Measurements from ENCODE around the gene C20orf173. TPM values are rescaled to one million over a fixed set of nuclear protein-coding genes. Genes with fewer than 3 reads are reported as not detected.

Gene C20orf173
- total and polyA plus RNA-seq, 2 of the 13 experiments (the other 11 are each of a cell fraction or from before 2014, with no cell fraction given), result not detected

DNA sequence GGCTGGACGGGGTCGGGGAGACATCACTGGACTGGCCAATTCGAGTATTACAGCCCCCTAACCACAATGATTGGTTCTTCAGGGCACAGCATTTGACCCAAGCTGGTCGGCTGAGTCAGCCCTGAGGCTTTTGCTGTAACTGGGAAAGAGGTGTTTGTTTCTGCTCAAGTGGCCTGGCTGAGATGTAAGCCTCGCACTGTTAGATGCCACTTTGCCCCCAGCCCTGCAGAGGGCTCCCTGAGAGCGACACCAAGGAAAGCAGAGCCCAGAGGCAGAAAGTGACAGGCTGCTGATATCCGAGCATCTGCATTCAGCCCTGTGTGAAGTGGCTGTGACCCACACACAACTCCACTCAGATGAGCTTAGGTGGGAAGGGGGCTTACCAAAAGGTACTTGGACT, 31.8 kb upstream of the C20orf173 start (continued):
- TF ChIP-seq PHF8 (CRISPR knock-in tag; IDR thresholded peaks at IDR 0.05) (0 out of 2 replicates have a peak, but pooled peaks have one; percentile 23), TRAFD1 (CRISPR knock-in tag; IDR thresholded peaks at IDR 0.05; ENCODE audit: borderline replicate concordance) (no peak), ZNF30 (CRISPR knock-in tag; IDR thresholded peaks at IDR 0.05) (no peak), ZNF660 (CRISPR knock-in tag; IDR thresholded peaks at IDR 0.05; ENCODE audit: borderline replicate concordance, low read depth) (no peak), PATZ1 (CRISPR knock-in tag; IDR thresholded peaks at IDR 0.05) (no peak), YY1 (IDR thresholded peaks at IDR 0.05; ENCODE audit: insufficient read depth, insufficient replicate concordance, low read depth, low read length) (no peak), SNAPC4 (CRISPR knock-in tag; IDR thresholded peaks at IDR 0.05) (no peak), MATR3 (CRISPR knock-in tag; IDR thresholded peaks at IDR 0.05) (no peak), ZNF790 (CRISPR knock-in tag; IDR thresholded peaks at IDR 0.05; ENCODE audit: borderline replicate concordance) (no peak), ZNF547 (CRISPR knock-in tag; IDR thresholded peaks at IDR 0.05) (no peak), ZNF232 (CRISPR knock-in tag; IDR thresholded peaks at IDR 0.05; ENCODE audit: borderline replicate concordance) (no peak), ZNF878 (CRISPR knock-in tag; IDR thresholded peaks at IDR 0.05) (no peak), ZNF33A (CRISPR knock-in tag; IDR thresholded peaks at IDR 0.05; ENCODE audit: borderline replicate concordance) (no peak), MIER3 (CRISPR knock-in tag; IDR thresholded peaks at IDR 0.05; ENCODE audit: borderline replicate concordance) (no peak), XRCC5 (optimal IDR thresholded peaks at IDR 0.05; ENCODE audit: low read length) (peak; percentile 62)
- TF ChIP-seq, protein P1, sequence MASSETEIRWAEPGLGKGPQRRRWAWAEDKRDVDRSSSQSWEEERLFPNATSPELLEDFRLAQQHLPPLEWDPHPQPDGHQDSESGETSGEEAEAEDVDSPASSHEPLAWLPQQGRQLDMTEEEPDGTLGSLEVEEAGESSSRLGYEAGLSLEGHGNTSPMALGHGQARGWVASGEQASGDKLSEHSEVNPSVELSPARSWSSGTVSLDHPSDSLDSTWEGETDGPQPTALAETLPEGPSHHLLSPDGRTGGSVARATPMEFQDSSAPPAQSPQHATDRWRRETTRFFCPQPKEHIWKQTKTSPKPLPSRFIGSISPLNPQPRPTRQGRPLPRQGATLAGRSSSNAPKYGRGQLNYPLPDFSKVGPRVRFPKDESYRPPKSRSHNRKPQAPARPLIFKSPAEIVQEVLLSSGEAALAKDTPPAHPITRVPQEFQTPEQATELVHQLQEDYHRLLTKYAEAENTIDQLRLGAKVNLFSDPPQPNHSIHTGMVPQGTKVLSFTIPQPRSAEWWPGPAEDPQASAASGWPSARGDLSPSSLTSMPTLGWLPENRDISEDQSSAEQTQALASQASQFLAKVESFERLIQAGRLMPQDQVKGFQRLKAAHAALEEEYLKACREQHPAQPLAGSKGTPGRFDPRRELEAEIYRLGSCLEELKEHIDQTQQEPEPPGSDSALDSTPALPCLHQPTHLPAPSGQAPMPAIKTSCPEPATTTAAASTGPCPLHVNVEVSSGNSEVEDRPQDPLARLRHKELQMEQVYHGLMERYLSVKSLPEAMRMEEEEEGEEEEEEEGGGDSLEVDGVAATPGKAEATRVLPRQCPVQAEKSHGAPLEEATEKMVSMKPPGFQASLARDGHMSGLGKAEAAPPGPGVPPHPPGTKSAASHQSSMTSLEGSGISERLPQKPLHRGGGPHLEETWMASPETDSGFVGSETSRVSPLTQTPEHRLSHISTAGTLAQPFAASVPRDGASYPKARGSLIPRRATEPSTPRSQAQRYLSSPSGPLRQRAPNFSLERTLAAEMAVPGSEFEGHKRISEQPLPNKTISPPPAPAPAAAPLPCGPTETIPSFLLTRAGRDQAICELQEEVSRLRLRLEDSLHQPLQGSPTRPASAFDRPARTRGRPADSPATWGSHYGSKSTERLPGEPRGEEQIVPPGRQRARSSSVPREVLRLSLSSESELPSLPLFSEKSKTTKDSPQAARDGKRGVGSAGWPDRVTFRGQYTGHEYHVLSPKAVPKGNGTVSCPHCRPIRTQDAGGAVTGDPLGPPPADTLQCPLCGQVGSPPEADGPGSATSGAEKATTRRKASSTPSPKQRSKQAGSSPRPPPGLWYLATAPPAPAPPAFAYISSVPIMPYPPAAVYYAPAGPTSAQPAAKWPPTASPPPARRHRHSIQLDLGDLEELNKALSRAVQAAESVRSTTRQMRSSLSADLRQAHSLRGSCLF (CRISPR knock-in tag; IDR thresholded peaks at IDR 0.05; ENCODE audit: borderline replicate concordance), result no peak
